CD4-positive, alpha-beta T cell (primary cell): ENCODE data around the gene C19orf33. TPM values are rescaled to one million over a fixed set of nuclear protein-coding genes. Genes with fewer than 3 reads are reported as not detected.

ENCODE experiments used
- ATAC-seq: fragments of 200-7000 bp; cut with Tn5 transposase; one replicate; pipeline ENCODE4 v1.10.0; 2022; ENCODE audit warnings: mild to moderate bottlenecking; ENCODE audit not compliant: poor library complexity
- CTCF ChIA-PET: fragments of 350-600 bp; sonication (Branson Sonifier 250); formaldehyde crosslinking; loops from one replicate; lab custom pipeline; 2021; ENCODE audit warnings: antibody characterized with exemption, inconsistent platforms; lab: Charles Lee
- POLR2A ChIA-PET: fragments of 350-600 bp; sonication (Branson Sonifier 250); formaldehyde crosslinking; loops from one replicate; lab custom pipeline; 2021; ENCODE audit warnings: antibody characterized with exemption, inconsistent platforms; lab: Charles Lee
- DNase-seq, 14 experiments: peaks; one replicate each; pipeline ENCODE4 v3.0.0-alpha.2; 2013 to 2020; ENCODE audit warnings: mixed read lengths in 2 of 14
- H3K27ac ChIP-seq, 2 donors: one replicate each; pipeline versions ENCODE4 v1.5.1 to v1.7.0; 2013; ENCODE audit warnings: low read length in 2 of 2, low read depth in 1 of 2, mild to moderate bottlenecking in 1 of 2
- H3K27me3 ChIP-seq, 2 experiments: 1 replicate in 1 of 2; 2 replicates in 1 of 2; pipeline versions ENCODE4 v1.6.1 to v1.7.0; 2013; ENCODE audit warnings: low read length in 2 of 2, control low read depth in 1 of 2, mild to moderate bottlenecking in 1 of 2, moderate library complexity in 1 of 2; ENCODE audit not compliant: insufficient read depth in 2 of 2, control insufficient read depth in 1 of 2
- H3K36me3 ChIP-seq: one replicate; pipeline ENCODE4 v1.6.1; 2013; ENCODE audit warnings: low read length, control low read depth; ENCODE audit not compliant: insufficient read depth
- H3K4me1 ChIP-seq: one replicate; pipeline ENCODE4 v1.6.1; 2013; ENCODE audit warnings: low read length, control low read depth; ENCODE audit not compliant: insufficient read depth
- H3K4me3 ChIP-seq: one replicate; pipeline ENCODE4 v1.5.1; 2013; ENCODE audit warnings: mild to moderate bottlenecking, low read length, moderate library complexity
- H3K9me3 ChIP-seq, 2 experiments: 1 replicate in 1 of 2; 2 replicates in 1 of 2; pipeline versions ENCODE4 v1.6.1 to v1.7.0; 2013; ENCODE audit warnings: low read length in 2 of 2, mild to moderate bottlenecking in 2 of 2, control low read depth in 1 of 2, moderate library complexity in 1 of 2; ENCODE audit not compliant: control insufficient read depth in 1 of 2, insufficient read depth in 1 of 2
- H3K27ac Mint-ChIP-seq: one replicate; pipeline ENCODE4 v1.8.0; 2020; ENCODE audit warnings: mixed read lengths
- H3K27me3 Mint-ChIP-seq: one replicate; pipeline ENCODE4 v1.8.0; 2021; ENCODE audit warnings: mixed read lengths
- H3K36me3 Mint-ChIP-seq: one replicate; pipeline ENCODE4 v1.8.0; 2021; ENCODE audit warnings: low read depth, mixed read lengths
- H3K4me1 Mint-ChIP-seq: one replicate; pipeline ENCODE4 v1.8.0; 2021; ENCODE audit warnings: low read depth, mixed read lengths
- H3K4me3 Mint-ChIP-seq: one replicate; pipeline ENCODE4 v1.8.0; 2020; ENCODE audit warnings: mild to moderate bottlenecking, mixed read lengths
- H3K9me3 Mint-ChIP-seq: one replicate; pipeline ENCODE4 v1.8.0; 2020; ENCODE audit warnings: mixed read lengths
- CTCF ChIP-seq: fragments of 200-600 bp; IDR thresholded peaks from one replicate; pipeline ENCODE4 v1.8.0; 2022; ENCODE audit warnings: antibody characterized with exemption, mild to moderate bottlenecking
- intact Hi-C, 2 experiments: fragments of 100-400 bp; cut with DNase I in 1 of 2; cut with micrococcal nuclease in 1 of 2; formaldehyde crosslinking; loops; one replicate each; pipeline versions ENCODE4 v1.15.1 to v1.9.0; 2023 to 2025; cut with DNase I, micrococcal nuclease
- total RNA-seq, 174 experiments: library from RNA in 2 of 174; stranded (reverse) in 2 of 174; gene quantifications; one replicate each; pipeline ENCODE4 v1.2.3 and lab custom pipeline; 2021 to 2026

The C19orf33 gene
- total RNA-seq, 2 experiments from 2014 or later: not detected

GRCh38 chr19:38298821-38299680 lies 5.0 kb upstream of the C19orf33 start:
- no peak for TF ChIP-seq CTCF
- Mint-ChIP-seq H3K4me3 (no peak overlapping the region), H3K36me3 (no peaks in the 10 kb centered on the region), H3K27me3 (no peaks in the 10 kb centered on the region), H3K9me3 (no peaks in the 10 kb centered on the region), H3K27ac (no peak overlapping the region), H3K4me1 (no peaks in the 10 kb centered on the region)
- no peaks in the 10 kb centered on the region for H3K27me3 ChIP-seq
- H3K4me1 ChIP-seq: no peaks in the 10 kb centered on the region
- intact Hi-C loops: no loop called here
- CTCF ChIA-PET: no interaction called here
- ATAC-seq (no peak), DNase-seq (no peak)
- peaks cover 0 to 5% of the 10 kb centered on the region in 2 experiments for H3K9me3 ChIP-seq
- POLR2A ChIA-PET: no interaction called here
- no peaks in the 10 kb centered on the region for H3K36me3 ChIP-seq
- no peak overlapping the region for H3K4me3 ChIP-seq
- H3K27ac ChIP-seq: no peak overlapping the region

GRCh38 chr19:38304352-38304865 lies 358 bp downstream of the C19orf33 start:
- intact Hi-C loops: no loop called here
- ChIA-PET CTCF (no interaction called here), POLR2A (no interaction called here)
- Histone ChIP-seq H3K9me3 (peaks cover 0 to 8% of the 10 kb centered on the region in 2 experiments), H3K4me3 (no peak overlapping the region), H3K4me1 (no peaks in the 10 kb centered on the region), H3K27ac (no peak overlapping the region), H3K36me3 (peaks cover 20% of the 10 kb centered on the region), H3K27me3 (no peaks in the 10 kb centered on the region)
- Mint-ChIP-seq H3K27me3 (no peaks in the 10 kb centered on the region), H3K4me1 (no peaks in the 10 kb centered on the region), H3K4me3 (no peak overlapping the region), H3K36me3 (peaks cover 24% of the 10 kb centered on the region), H3K27ac (no peak overlapping the region), H3K9me3 (no peaks in the 10 kb centered on the region)
- TF ChIP-seq CTCF: no peak
- DNase-seq (no peak), ATAC-seq (no peak)

- Mint-ChIP-seq H3K4me3 (no peak overlapping the region), H3K27ac (no peak overlapping the region)
These were observed 897 bp downstream of the C19orf33 start for GRCh38 chr19:38304866-38305429.

More at GRCh38 chr19:38304866-38305429, 897 bp downstream of the C19orf33 start:
- intact Hi-C loops: no loop called here
- ChIA-PET POLR2A (no interaction called here), CTCF (no interaction called here)
- TF ChIP-seq CTCF: no peak
- no peaks in the 10 kb centered on the region for H3K27me3 Mint-ChIP-seq
- Histone ChIP-seq H3K9me3 (peaks cover 0 to 8% of the 10 kb centered on the region in 2 experiments), H3K4me1 (no peaks in the 10 kb centered on the region), H3K36me3 (peaks cover 20% of the 10 kb centered on the region), H3K27me3 (no peaks in the 10 kb centered on the region), H3K27ac (no peak overlapping the region), H3K4me3 (no peak overlapping the region)
- no peak for DNase-seq
- no peaks in the 10 kb centered on the region for H3K9me3 Mint-ChIP-seq
- peaks cover 24% of the 10 kb centered on the region for H3K36me3 Mint-ChIP-seq
- ATAC-seq: no peak
- no peaks in the 10 kb centered on the region for H3K4me1 Mint-ChIP-seq
